HepG2 (cell line): Measurements from ENCODE around the gene CCDC57. TPM values are rescaled to one million over a fixed set of nuclear protein-coding genes. Genes with fewer than 3 reads are reported as not detected.

Source experiments
- ARNT ChIP-seq: fragments of 450-650 bp; IDR thresholded peaks from 2 replicates; pipeline ENCODE4 v1.6.1; 2017
- ARNTL ChIP-seq: sonication (generic); formaldehyde crosslinking; IDR thresholded peaks from 2 replicates; pipeline ENCODE4 v1.4.0; 2020; ENCODE audit warnings: mild to moderate bottlenecking, missing genetic modification reagents
- ATF7 ChIP-seq, 2 experiments: fragments of 450-650 bp in 1 of 2; sonication (generic) in 1 of 2; formaldehyde crosslinking in 1 of 2; IDR thresholded peaks; 2 replicates each; pipeline versions ENCODE4 v1.4.0 to v1.6.1; 2016 to 2020; ENCODE audit warnings: antibody characterized with exemption in 1 of 2, mild to moderate bottlenecking in 1 of 2, missing genetic modification reagents in 1 of 2
- CAMTA2 ChIP-seq: sonication (generic); formaldehyde crosslinking; IDR thresholded peaks from 2 replicates; pipeline ENCODE4 v1.4.0; 2020; ENCODE audit warnings: mild to moderate bottlenecking, missing genetic modification reagents, borderline replicate concordance
- HIVEP1 ChIP-seq: sonication (generic); formaldehyde crosslinking; IDR thresholded peaks from 2 replicates; pipeline ENCODE4 v1.4.0; 2020; ENCODE audit warnings: mild to moderate bottlenecking, missing genetic modification reagents
- KLF13 ChIP-seq: sonication (generic); formaldehyde crosslinking; IDR thresholded peaks from 2 replicates; pipeline ENCODE4 v1.4.0; 2020; ENCODE audit warnings: mild to moderate bottlenecking, missing genetic modification reagents
- MEIS2 ChIP-seq: sonication (generic); formaldehyde crosslinking; IDR thresholded peaks from 2 replicates; pipeline ENCODE4 v1.9.0; 2021; ENCODE audit warnings: mild to moderate bottlenecking, missing genetic modification reagents
- MZF1 ChIP-seq: sonication (generic); formaldehyde crosslinking; IDR thresholded peaks from 2 replicates; pipeline ENCODE4 v1.8.1; 2023; ENCODE audit warnings: mild to moderate bottlenecking, missing genetic modification reagents, borderline replicate concordance
- PAX8 ChIP-seq: sonication (generic); formaldehyde crosslinking; IDR thresholded peaks from 2 replicates; pipeline ENCODE4 v1.8.0; 2022; ENCODE audit warnings: mild to moderate bottlenecking, missing genetic modification reagents, borderline replicate concordance
- PCBP1 ChIP-seq: fragments of 200-400 bp; formaldehyde crosslinking; IDR thresholded peaks from 2 replicates; pipeline ENCODE4 v1.6.1; 2017; ENCODE audit warnings: mild to moderate bottlenecking, low read depth, low read length, borderline replicate concordance
- RBM39 ChIP-seq: fragments of 200-400 bp; formaldehyde crosslinking; IDR thresholded peaks from one replicate; pipeline ENCODE4 v1.6.1; 2018; ENCODE audit warnings: antibody characterized with exemption, mild to moderate bottlenecking, low read depth, low read length; ENCODE audit not compliant: poor library complexity, severe bottlenecking
- SNAI1 ChIP-seq: sonication (generic); formaldehyde crosslinking; IDR thresholded peaks from 2 replicates; pipeline ENCODE4 v1.5.0; 2020; ENCODE audit warnings: mild to moderate bottlenecking, missing genetic modification reagents, borderline replicate concordance
- SUZ12 ChIP-seq: fragments of 150-350 bp; IDR thresholded peaks from 2 replicates; pipeline ENCODE4 v1.6.1; 2014; ENCODE audit warnings: low read depth, low read length
- TBP ChIP-seq: sonication (generic); formaldehyde crosslinking; IDR thresholded peaks from 2 replicates; pipeline ENCODE4 v1.5.0; 2020; ENCODE audit warnings: missing genetic modification reagents
- TOE1 ChIP-seq: sonication (generic); formaldehyde crosslinking; IDR thresholded peaks from 2 replicates; pipeline ENCODE4 v1.4.0; 2020; ENCODE audit warnings: mild to moderate bottlenecking, missing genetic modification reagents
- ZBTB44 ChIP-seq: sonication (generic); formaldehyde crosslinking; IDR thresholded peaks from 2 replicates; pipeline ENCODE4 v1.4.0; 2020; ENCODE audit warnings: missing genetic modification reagents
- ZNF335 ChIP-seq: sonication (generic); formaldehyde crosslinking; IDR thresholded peaks from 2 replicates; pipeline ENCODE4 v1.4.0; 2020; ENCODE audit warnings: missing genetic modification reagents
- ZNF33A ChIP-seq: sonication (generic); formaldehyde crosslinking; IDR thresholded peaks from 2 replicates; pipeline ENCODE4 v1.5.1; 2020; ENCODE audit warnings: missing genetic modification reagents, mild to moderate bottlenecking, moderate library complexity, borderline replicate concordance
- ZNF34 ChIP-seq: sonication (generic); formaldehyde crosslinking; IDR thresholded peaks from 2 replicates; pipeline ENCODE4 v1.4.0; 2020; ENCODE audit warnings: mild to moderate bottlenecking, missing genetic modification reagents, borderline replicate concordance
- ZNF550 ChIP-seq: sonication (generic); formaldehyde crosslinking; IDR thresholded peaks from 2 replicates; pipeline ENCODE4 v1.4.0; 2020; ENCODE audit warnings: mild to moderate bottlenecking, missing genetic modification reagents, borderline replicate concordance
- ZXDC ChIP-seq: sonication (generic); formaldehyde crosslinking; IDR thresholded peaks from 2 replicates; pipeline ENCODE4 v1.5.0; 2020; ENCODE audit warnings: mild to moderate bottlenecking, missing genetic modification reagents
- polyA plus RNA-seq, 8 experiments: library from polyadenylated mRNA; depleted of rRNA in 3 of 8; stranded (reverse) in 7 of 8; unstranded in 1 of 8; fragments of >200 nt; fragmentation: Illumina TruSeq in 4 of 8; extraction: Trizol in 4 of 8; gene quantifications; 2 replicates each; pipeline versions ENCODE4 v1.2.1 to v1.2.3, GENCODE V29; 2011 to 2016; ENCODE audit warnings: low read depth in 4 of 8, missing spikeins in 1 of 8, mixed read lengths in 1 of 8; ENCODE audit not compliant: insufficient read depth in 1 of 8
- total RNA-seq, 5 experiments: library from RNA; depleted of rRNA; stranded (reverse); fragments of >200 nt; fragmentation: Illumina TruSeq; extraction: Trizol; gene quantifications; 2 replicates each; pipeline ENCODE4 v1.2.3, GENCODE V29; 2016; ENCODE audit warnings: low read depth in 1 of 5
- TF ChIP-seq, protein P1 (sequence below), 2 experiments: sonication (generic) in 1 of 2; formaldehyde crosslinking in 1 of 2; IDR thresholded peaks; 2 replicates each; pipeline versions ENCODE4 v1.5.1 to v1.6.1; 2011 to 2020; ENCODE audit warnings: borderline replicate concordance in 1 of 2, low read depth in 1 of 2, low read length in 1 of 2, mild to moderate bottlenecking in 1 of 2, missing genetic modification reagents in 1 of 2, moderate library complexity in 1 of 2
- TF ChIP-seq, protein P2 (sequence below): IDR thresholded peaks from 2 replicates; pipeline ENCODE4 v1.6.1; 2016; ENCODE audit warnings: missing genetic modification reagents, missing compliant biosample characterization

Gene CCDC57
- total and polyA plus RNA-seq, 2 of the 13 experiments (the other 11 are each of a cell fraction or from before 2014, with no cell fraction given), result 59.3 to 59.9 TPM

- TF ChIP-seq RBM39 (peak; percentile 61), ZNF335 (CRISPR knock-in tag) (0 out of 2 replicates have a peak, but pooled peaks have one; percentile 46), SNAI1 (no peak), ZNF550 (CRISPR knock-in tag) (no peak), TBP (CRISPR knock-in tag) (no peak), ARNTL (CRISPR knock-in tag) (0 out of 2 replicates have a peak, but pooled peaks have one; percentile 23), ZNF33A (CRISPR knock-in tag) (no peak), ATF7 (IDR thresholded peaks at IDR 0.05) (no peak), ATF7 (CRISPR knock-in tag; IDR thresholded peaks at IDR 0.05) (no peak), ARNT (no peak), KLF13 (CRISPR knock-in tag) (peak; percentile 13; the same call in 1 of the 2 replicates), HIVEP1 (CRISPR knock-in tag) (no peak; the same call in 1 of the 2 replicates), ZXDC (no peak), ZNF34 (CRISPR knock-in tag) (no peak), MEIS2 (CRISPR knock-in tag) (0 out of 2 replicates have a peak, but pooled peaks have one; percentile 14), ZBTB44 (CRISPR knock-in tag) (no peak), PCBP1 (no peak), PAX8 (CRISPR knock-in tag) (no peak), MZF1 (CRISPR knock-in tag) (no peak), CAMTA2 (CRISPR knock-in tag) (no peak), SUZ12 (no peak), TOE1 (no peak)
- TF ChIP-seq, protein P1, sequence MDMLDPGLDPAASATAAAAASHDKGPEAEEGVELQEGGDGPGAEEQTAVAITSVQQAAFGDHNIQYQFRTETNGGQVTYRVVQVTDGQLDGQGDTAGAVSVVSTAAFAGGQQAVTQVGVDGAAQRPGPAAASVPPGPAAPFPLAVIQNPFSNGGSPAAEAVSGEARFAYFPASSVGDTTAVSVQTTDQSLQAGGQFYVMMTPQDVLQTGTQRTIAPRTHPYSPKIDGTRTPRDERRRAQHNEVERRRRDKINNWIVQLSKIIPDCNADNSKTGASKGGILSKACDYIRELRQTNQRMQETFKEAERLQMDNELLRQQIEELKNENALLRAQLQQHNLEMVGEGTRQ (IDR thresholded peaks at IDR 0.05; ENCODE audit: low read depth, low read length), result no peak
- TF ChIP-seq, protein P1 (CRISPR knock-in tag; IDR thresholded peaks at IDR 0.05; ENCODE audit: borderline replicate concordance), result no peak
- TF ChIP-seq, protein P2, sequence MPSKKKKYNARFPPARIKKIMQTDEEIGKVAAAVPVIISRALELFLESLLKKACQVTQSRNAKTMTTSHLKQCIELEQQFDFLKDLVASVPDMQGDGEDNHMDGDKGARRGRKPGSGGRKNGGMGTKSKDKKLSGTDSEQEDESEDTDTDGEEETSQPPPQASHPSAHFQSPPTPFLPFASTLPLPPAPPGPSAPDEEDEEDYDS (CRISPR knock-in tag), result peak; percentile 54; the same call in 1 of the 2 replicates
Measured at GRCh38 chr17:82153745-82154375, 58.8 kb downstream of the CCDC57 start (continued).
